ENCODE data around the gene CPT1B.
A peak's percentile ranks its signal among the peaks of the same experiment; 100 is the strongest.
"Not testable (repeated sequence)": the region's sequence is repeated elsewhere in the genome, so short reads cannot be mapped to it uniquely, and the experiment has no call there.

The CPT1B gene

GRCh38 chr22:50526108-50526833, 52.0 kb downstream of the CPT1B start:
- DNase-seq: peak; percentile 40

- no peak for DNase-seq
These were observed 52.4 kb downstream of the CPT1B start for GRCh38 chr22:50525858-50526107.

GRCh38 chr22:50525104-50525857, 52.9 kb downstream of the CPT1B start, which contains the start of gene SCO2:
TSS of gene SCO2 (minus strand) at chr22:50525598. CDS start at chr22:50524411, 1,187 bp downstream.
- DNase-seq: peak; percentile 70

GRCh38 chr22:50524676-50525103, 53.5 kb downstream of the CPT1B start:
- no peak for DNase-seq

GRCh38 chr22:50523806-50524675, 54.2 kb downstream of the CPT1B start:
- DNase-seq: no peak

GRCh38 chr22:50523458-50523805, 54.8 kb downstream of the CPT1B start:
- DNase-seq: no peak

- no peak for DNase-seq
These were observed 55.3 kb downstream of the CPT1B start for GRCh38 chr22:50522806-50523438.

GRCh38 chr22:50522208-50522805, 55.9 kb downstream of the CPT1B start:
- no peak for DNase-seq

GRCh38 chr22:50521710-50522109, 56.5 kb downstream of the CPT1B start:
- no peak for DNase-seq

- DNase-seq: no peak
These were observed 57.3 kb downstream of the CPT1B start for GRCh38 chr22:50520826-50521453.

- DNase-seq: not testable (repeated sequence)
These were observed 58.0 kb downstream of the CPT1B start for GRCh38 chr22:50520184-50520583.

GRCh38 chr22:50519151-50519550, 59.1 kb downstream of the CPT1B start:
- no peak for DNase-seq

All from NCI-H1092 treated with DMSO at 0.1 percent for 48 hours (cell line).